GM10266 (cell line): ENCODE measurements around the gene BCO1.

Experiments
- DNase-seq: peaks from one replicate; pipeline ENCODE4 v3.0.0; 2012; ENCODE audit errors: extremely low spot score
- TF ChIP-seq, protein P1 (sequence below): IDR thresholded peaks from 2 replicates; pipeline ENCODE4 v1.5.1; 2012; ENCODE audit warnings: mild to moderate bottlenecking, low read depth; ENCODE audit not compliant: control insufficient read depth, insufficient read depth; ENCODE audit errors: missing control alignments

The BCO1 gene

DNA sequence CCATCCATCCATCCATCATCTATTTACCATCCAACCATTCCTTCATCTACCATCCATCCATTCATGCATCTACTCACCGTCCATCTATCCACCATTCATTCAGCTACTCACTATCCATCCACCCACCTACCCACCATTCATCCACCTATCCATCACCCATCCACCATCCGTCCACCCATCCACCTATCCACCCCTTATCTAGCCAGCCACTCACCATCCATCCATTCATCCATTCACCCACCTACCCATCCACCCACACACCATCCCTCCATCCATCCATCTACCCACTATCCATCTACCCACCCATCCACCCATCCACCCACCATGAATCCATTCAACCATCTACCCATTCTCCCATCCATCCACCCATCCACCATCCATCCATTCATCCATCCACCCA, 26.6 kb downstream of the BCO1 start:
- no peak for DNase-seq
- TF ChIP-seq, protein P1, sequence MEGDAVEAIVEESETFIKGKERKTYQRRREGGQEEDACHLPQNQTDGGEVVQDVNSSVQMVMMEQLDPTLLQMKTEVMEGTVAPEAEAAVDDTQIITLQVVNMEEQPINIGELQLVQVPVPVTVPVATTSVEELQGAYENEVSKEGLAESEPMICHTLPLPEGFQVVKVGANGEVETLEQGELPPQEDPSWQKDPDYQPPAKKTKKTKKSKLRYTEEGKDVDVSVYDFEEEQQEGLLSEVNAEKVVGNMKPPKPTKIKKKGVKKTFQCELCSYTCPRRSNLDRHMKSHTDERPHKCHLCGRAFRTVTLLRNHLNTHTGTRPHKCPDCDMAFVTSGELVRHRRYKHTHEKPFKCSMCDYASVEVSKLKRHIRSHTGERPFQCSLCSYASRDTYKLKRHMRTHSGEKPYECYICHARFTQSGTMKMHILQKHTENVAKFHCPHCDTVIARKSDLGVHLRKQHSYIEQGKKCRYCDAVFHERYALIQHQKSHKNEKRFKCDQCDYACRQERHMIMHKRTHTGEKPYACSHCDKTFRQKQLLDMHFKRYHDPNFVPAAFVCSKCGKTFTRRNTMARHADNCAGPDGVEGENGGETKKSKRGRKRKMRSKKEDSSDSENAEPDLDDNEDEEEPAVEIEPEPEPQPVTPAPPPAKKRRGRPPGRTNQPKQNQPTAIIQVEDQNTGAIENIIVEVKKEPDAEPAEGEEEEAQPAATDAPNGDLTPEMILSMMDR = no peak

DNA sequence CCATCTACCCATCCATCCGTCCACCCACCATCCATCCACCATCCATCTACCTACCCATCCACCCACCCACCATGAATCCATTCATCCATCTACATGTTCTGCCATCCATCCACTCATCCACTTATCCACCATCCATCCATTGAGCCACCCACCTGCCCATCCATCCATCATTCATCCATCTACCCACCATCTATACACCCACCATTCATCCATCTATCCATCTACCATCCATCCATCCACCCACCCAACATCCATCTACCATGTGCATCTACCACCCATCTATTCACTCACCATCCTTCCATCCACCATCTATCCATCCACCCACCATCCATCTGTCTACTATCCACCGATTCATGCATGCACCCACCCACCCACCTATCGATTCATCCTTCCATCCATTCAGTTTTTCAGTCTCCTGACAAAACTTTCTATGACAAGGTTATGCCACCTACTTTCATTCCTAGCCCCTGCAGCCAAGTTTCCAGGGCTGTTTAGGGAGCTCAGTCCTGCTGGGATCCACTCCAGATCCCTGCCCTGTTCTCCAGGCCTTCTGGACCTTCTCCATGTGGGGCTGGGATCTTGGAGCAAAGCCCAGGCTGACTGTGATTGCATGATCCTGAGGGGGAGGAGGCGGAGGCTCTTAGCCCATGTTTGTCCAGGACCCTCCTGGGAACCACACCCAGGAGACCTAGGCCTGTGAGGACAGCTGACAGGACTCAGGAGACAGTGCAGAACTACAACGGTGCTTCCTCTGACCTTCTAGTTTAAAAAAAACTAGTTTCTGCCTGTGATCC, 27.4 kb downstream of the BCO1 start:
- DNase-seq = no peak
- TF ChIP-seq, protein P1 = no peak

DNA sequence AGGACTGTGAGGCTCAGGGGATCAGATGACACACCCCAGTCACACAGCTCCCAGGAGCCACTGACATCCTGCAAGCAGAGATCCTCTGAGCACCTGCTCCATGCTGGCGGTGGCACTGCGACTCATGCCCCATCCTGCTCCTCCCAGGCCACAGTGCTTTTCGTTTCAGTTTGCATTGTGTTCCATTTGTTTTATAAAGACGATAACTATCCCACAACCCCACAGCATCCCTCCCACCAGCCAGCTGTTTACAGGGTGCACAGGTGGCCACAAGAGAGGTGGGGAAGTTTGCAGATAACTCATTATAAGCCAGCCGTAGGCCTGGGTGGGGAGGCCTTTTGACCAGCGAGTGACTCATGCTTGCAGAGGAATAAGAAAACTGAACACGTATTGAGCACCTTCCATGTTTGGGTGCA, 28.2 kb downstream of the BCO1 start:
- TF ChIP-seq, protein P1 = no peak
- DNase-seq = no peak

DNA sequence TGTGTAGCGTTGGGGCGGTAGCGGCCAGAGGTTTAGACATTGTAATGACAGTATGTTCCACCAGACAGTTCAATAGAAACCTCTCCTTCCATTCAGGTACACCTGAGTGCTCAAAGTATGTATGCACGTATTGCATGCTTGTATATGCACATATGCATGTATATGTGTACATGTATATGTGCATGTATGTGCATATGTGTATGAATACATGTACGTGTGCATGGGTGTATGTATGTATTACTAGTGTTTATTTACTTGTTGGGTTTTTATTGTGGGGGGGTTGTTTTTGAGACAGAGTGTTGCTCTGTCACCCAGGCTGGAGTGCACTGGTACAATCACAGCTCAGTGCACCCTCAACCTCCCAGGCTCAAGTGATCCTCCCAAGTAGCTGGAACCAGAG, 30.0 kb downstream of the BCO1 start:
- TF ChIP-seq, protein P1 = no peak
- no peak for DNase-seq

DNA sequence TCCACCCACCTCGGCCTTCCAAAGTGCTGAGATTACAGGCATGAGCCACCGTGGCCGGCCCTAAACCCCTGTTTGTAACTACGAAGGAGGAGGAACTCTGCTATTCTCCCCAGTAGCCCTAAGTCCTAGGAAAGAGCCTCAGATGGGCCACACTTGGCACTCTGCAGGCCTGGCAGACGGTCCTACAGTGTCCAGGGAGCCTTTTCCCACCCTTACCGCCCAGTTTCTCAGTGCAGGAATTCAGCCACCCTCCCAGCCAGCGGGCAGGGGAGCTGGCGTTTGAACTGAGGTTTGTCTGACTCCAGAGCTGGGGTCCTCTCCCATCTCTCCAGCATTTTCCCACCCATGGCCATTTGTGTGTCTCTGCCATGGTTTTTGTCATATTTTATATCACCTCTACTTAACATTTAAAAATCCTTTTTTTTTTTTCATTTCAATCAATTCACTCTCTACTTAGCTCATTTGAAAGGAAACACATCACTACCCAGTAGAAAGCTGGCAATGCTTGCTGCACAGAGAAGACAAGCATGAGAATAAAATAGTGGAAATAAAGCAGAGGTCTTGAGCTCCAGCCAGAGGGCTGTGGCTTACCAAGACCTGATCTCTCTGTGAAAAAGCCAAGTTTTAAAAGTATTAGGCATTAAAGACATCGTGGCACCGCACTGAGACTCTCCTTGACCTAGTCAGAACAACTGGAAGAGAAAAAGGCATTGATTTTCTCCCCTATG, 34.9 kb downstream of the BCO1 start:
- TF ChIP-seq, protein P1 = no peak

DNA sequence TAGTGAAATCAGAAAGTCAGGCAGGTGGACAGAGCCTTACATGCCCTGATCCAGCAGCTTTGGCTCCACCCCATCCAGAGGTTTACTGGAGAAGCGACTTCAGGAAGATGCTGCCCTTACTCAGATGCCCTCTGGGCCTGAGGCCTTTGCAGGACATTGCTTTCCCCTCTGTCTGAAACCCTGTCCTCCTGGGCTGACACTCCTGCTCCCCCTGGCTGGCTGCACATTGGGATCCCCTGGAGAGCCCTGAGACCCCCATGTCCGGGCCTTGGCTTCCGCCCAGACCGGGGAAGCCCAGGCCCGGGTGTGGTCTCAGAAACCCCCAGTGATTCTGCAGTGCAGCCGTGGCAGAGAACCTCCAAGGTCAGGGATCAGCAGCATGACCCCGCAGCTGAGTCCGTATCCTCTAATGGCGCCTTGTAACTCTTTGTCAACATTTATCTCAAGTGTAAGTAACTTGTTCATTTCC, 36.6 kb downstream of the BCO1 start:
- TF ChIP-seq, protein P1 = no peak
- no peak for DNase-seq

More for the DNA sequence above, 34.9 kb downstream of the BCO1 start:
- no peak for DNase-seq

DNA sequence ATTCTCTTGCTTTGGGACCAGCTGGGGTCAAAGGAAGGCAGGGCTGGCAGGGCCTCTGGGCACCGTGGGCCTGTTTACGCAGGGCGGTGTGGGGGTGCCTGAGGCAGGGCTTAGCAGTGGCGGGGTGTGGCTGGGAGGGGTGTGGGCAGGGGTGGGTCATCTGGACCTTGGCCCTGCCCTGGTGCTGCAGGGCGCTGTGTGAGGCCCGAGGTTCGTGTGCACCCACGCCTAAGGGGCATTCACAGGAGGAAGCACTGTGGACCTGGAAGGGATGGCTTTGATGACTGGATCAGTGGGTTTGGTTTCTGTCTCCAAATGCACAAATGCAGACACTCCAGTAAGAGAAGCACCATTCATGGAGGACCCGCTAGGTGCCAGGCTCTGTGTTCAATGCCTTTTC, 37.3 kb downstream of the BCO1 start:
- TF ChIP-seq, protein P1 = no peak
- DNase-seq = no peak
